Lower lobe of right lung (tissue), 2 donors: ENCODE data around the gene TOPORS. TPM values are rescaled to one million over a fixed set of nuclear protein-coding genes. Genes with fewer than 3 reads are reported as not detected.

ENCODE experiments used
- ATAC-seq, 2 donors: fragments of 200-7000 bp; cut with Tn5 transposase; one replicate each; pipeline ENCODE4 v1.9.1; 2020 to 2022; ENCODE audit warnings: mild to moderate bottlenecking in 2 of 2, moderate library complexity in 2 of 2
- DNase-seq: peaks from one replicate; pipeline ENCODE4 v3.0.0-alpha.2; 2020
- H3K27ac ChIP-seq: fragments of 200-600 bp; one replicate; pipeline ENCODE4 v1.8.0; 2022
- H3K27me3 ChIP-seq: fragments of 200-600 bp; one replicate; pipeline ENCODE4 v1.8.0; 2022; ENCODE audit warnings: low read depth
- H3K36me3 ChIP-seq: fragments of 200-600 bp; one replicate; pipeline ENCODE4 v1.8.0; 2022; ENCODE audit warnings: mild to moderate bottlenecking
- H3K4me1 ChIP-seq: fragments of 200-600 bp; one replicate; pipeline ENCODE4 v1.8.0; 2022
- H3K4me3 ChIP-seq: fragments of 200-600 bp; one replicate; pipeline ENCODE4 v1.8.0; 2022; ENCODE audit warnings: mild to moderate bottlenecking
- H3K9me3 ChIP-seq: fragments of 200-600 bp; one replicate; pipeline ENCODE4 v1.8.0; 2022
- intact Hi-C: fragments of 100-400 bp; cut with DNase I; formaldehyde crosslinking; loops from one replicate; pipeline ENCODE4 v1.11.0; 2022
- total RNA-seq: library from RNA; stranded (reverse); fragmentation: NEBNext Ultra II Directional; extraction: Animal tissue kit (Norgen Biotek cat#: 25700); gene quantifications from one replicate; pipeline ENCODE4 v1.2.1, GENCODE V29; 2021
- TF ChIP-seq, protein P1 (sequence below): fragments of 200-600 bp; IDR thresholded peaks from one replicate; pipeline ENCODE4 v1.8.0; 2022; ENCODE audit warnings: antibody characterized with exemption, mild to moderate bottlenecking
- donor health status: DM: no; HTN: yes; CAD: no; lungs with severe emphysema.

TOPORS gene
- total RNA-seq, 1 donor from 2014 or later: 15.4 TPM

DNA sequence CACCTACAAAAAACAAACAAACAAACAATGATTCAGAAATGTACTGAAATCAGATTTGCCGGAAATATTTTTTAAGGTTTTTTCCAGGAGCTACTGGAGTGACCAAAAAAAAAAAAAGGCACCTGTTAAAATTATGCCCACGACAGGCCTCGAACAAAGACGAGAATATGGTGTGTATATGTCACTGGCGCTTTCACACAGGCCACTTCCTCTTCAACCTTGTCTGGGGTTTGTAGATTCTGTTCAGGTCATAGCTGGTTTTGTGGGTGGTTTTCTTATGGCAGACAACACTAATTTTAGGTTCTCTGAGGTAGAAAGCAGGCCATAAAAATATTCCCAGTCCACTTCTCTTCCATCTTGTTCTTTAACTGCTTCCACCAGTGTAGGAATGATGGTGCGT lies 13.6 kb upstream of the TOPORS start:
- intact Hi-C loops: no loop called here
- peaks cover 40% of the 10 kb centered on the region for H3K36me3 ChIP-seq
- no peak for DNase-seq
- TF ChIP-seq, protein P1, sequence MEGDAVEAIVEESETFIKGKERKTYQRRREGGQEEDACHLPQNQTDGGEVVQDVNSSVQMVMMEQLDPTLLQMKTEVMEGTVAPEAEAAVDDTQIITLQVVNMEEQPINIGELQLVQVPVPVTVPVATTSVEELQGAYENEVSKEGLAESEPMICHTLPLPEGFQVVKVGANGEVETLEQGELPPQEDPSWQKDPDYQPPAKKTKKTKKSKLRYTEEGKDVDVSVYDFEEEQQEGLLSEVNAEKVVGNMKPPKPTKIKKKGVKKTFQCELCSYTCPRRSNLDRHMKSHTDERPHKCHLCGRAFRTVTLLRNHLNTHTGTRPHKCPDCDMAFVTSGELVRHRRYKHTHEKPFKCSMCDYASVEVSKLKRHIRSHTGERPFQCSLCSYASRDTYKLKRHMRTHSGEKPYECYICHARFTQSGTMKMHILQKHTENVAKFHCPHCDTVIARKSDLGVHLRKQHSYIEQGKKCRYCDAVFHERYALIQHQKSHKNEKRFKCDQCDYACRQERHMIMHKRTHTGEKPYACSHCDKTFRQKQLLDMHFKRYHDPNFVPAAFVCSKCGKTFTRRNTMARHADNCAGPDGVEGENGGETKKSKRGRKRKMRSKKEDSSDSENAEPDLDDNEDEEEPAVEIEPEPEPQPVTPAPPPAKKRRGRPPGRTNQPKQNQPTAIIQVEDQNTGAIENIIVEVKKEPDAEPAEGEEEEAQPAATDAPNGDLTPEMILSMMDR: no peak
- ATAC-seq: no peak
- peaks cover 4% of the 10 kb centered on the region for H3K4me1 ChIP-seq
- H3K27ac ChIP-seq: no peak overlapping the region
- no peaks in the 10 kb centered on the region for H3K27me3 ChIP-seq
- H3K9me3 ChIP-seq: no peaks in the 10 kb centered on the region
- no peak overlapping the region for H3K4me3 ChIP-seq

DNA sequence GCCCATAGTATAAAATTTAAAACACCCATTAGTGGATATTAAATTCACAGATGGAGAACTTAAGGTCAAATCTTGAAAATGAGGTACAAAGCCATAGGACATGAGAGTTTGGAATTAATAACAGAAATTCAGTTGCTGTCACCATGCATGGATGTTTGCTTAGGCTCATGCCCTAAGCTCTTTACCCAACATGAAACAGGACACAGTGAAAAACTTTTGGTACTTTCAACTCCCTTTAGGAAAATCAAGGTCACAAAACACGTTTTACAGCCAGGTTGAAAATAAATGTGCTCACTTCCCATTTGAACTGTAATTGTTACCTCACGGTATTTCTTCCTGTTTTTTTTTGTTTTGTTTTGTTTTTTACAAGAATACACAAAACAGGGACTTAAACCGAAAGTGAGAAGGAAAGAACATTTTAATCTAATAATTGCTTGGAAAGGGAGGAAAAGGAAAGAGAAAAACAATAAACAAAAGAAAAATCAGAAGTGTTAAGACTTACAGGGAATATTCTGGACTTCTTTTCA lies 6.1 kb upstream of the TOPORS start:
- no peak for ATAC-seq
- H3K36me3 ChIP-seq: no peaks in the 10 kb centered on the region
- intact Hi-C loops: no loop called here
- TF ChIP-seq, protein P1: no peak
- H3K27ac ChIP-seq: no peak overlapping the region
- H3K27me3 ChIP-seq: no peaks in the 10 kb centered on the region
- H3K4me3 ChIP-seq: no peak overlapping the region
- no peaks in the 10 kb centered on the region for H3K9me3 ChIP-seq
- peaks cover under 1% of the 10 kb centered on the region for H3K4me1 ChIP-seq
- DNase-seq: no peak

DNA sequence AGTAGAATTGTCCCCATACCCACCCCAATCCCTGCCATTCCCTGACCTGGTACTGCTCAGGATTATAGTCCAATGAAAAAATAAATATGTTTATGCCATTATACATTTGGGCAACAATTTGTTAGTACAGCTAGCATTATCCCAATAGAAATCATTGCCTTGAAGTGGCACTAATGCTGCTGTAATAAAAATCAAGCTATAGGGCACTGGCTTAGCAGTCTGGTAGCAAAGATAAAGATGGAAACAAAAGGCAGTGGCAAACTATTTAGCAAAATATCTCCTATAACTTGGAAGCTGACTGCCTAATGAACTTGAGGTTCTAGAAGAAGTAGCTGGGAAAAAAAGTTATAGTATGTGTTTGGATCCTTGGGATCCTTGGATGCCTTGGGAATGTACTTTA lies 2.2 kb upstream of the TOPORS start:
- intact Hi-C loops: no loop called here
- no peaks in the 10 kb centered on the region for H3K9me3 ChIP-seq
- H3K27ac ChIP-seq: no peak overlapping the region
- ATAC-seq (no peak), DNase-seq (no peak)
- no peaks in the 10 kb centered on the region for H3K27me3 ChIP-seq
- TF ChIP-seq, protein P1: no peak
- H3K36me3 ChIP-seq: no peaks in the 10 kb centered on the region
- no peak overlapping the region for H3K4me3 ChIP-seq
- peaks cover 18% of the 10 kb centered on the region for H3K4me1 ChIP-seq

DNA sequence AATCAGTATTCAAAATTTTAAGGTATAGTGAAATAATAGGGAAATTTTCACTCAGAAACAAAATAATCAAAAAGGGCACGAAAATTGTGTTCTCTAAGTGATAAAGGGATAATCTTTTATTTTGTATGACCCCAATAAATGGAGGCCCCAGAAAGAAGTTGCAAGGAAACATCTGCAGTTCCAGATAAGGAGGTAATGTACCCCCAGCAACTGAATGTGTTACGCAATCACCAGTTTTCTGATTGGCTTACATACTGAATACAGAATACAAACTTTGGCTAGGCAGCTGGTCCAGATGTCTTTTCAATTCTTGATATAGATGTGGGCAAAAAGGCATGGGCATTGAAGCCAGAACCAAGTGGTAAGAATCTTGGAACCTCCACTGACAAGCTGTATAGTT lies 1.7 kb upstream of the TOPORS start:
- TF ChIP-seq, protein P1: no peak
- no peaks in the 10 kb centered on the region for H3K27me3 ChIP-seq
- H3K9me3 ChIP-seq: no peaks in the 10 kb centered on the region
- H3K4me3 ChIP-seq: no peak overlapping the region
- peaks cover 22% of the 10 kb centered on the region for H3K4me1 ChIP-seq
- H3K36me3 ChIP-seq: no peaks in the 10 kb centered on the region
- intact Hi-C loops: no loop called here
- DNase-seq (no peak), ATAC-seq (no peak)
- H3K27ac ChIP-seq: no peak overlapping the region

DNA sequence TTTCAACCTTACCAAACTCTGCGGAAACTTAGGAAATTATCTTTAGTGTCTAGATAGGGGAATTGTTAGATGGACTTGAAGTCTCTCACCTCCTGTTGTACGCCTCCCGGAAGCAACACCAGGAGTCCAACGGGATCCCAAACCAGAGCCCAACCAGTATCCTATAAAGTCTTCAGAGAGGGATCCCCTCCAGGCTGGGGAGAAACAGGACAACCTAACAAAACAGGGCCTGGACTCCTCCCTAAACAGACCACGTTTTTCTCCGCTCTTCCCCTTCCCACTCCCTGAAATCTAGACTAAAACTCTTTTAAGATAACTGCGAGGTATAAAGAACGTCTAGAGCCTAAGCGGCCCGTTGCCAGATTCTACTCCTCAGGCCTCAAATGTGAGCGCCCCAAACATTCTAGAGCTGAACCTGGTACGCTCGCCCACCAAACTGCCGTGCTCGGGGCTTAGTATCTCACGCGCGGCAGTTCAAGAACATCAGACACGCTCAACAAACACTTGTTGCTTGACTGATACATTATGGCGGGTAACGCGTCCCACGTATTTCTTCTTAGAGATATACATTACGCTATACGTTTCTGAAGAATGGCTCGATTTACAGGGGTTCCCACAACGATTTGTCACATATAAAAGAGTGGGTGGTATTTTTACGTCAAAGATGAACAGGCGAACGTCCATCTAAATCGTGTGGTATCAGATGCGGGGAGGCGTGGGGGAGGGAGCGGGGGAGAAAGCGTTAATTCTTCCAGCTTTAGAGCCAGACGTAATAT lies 922 bp downstream of the TOPORS start:
- peak overlapping the region; percentile 79 for H3K4me3 ChIP-seq
- no peak for DNase-seq
- H3K36me3 ChIP-seq: no peaks in the 10 kb centered on the region
- no peaks in the 10 kb centered on the region for H3K27me3 ChIP-seq
- intact Hi-C loops: no loop called here
- no peaks in the 10 kb centered on the region for H3K9me3 ChIP-seq
- TF ChIP-seq, protein P1: no peak
- peak; percentile 20 to 37 for ATAC-seq
- peaks cover 22% of the 10 kb centered on the region for H3K4me1 ChIP-seq
- H3K27ac ChIP-seq: peak overlapping the region; percentile 89
